Ishikawa (cell line): ENCODE results near the gene FEM1B.

Experiments
- CEBPB ChIP-seq: IDR thresholded peaks from 2 replicates; pipeline ENCODE4 v1.6.1; 2012
- CREB1 ChIP-seq: IDR thresholded peaks from 2 replicates; pipeline ENCODE4 v1.6.1; 2012; ENCODE audit warnings: low read depth
- EGR1 ChIP-seq: IDR thresholded peaks from 2 replicates; pipeline ENCODE4 v1.6.1; 2012
- EP300 ChIP-seq: IDR thresholded peaks from 2 replicates; pipeline ENCODE4 v1.6.1; 2012; ENCODE audit warnings: borderline replicate concordance
- FOXM1 ChIP-seq: IDR thresholded peaks from 2 replicates; pipeline ENCODE4 v1.6.1; 2012; ENCODE audit warnings: low read depth, borderline replicate concordance
- NFIC ChIP-seq: IDR thresholded peaks from 2 replicates; pipeline ENCODE4 v1.6.1; 2012
- RAD21 ChIP-seq: IDR thresholded peaks from 2 replicates; pipeline ENCODE4 v1.6.1; 2012; ENCODE audit warnings: low read depth
- TAF1 ChIP-seq: IDR thresholded peaks from 2 replicates; pipeline ENCODE4 v1.6.1; 2012; ENCODE audit warnings: low read depth, mild to moderate bottlenecking
- TCF12 ChIP-seq: IDR thresholded peaks from 2 replicates; pipeline ENCODE4 v1.6.1; 2012; ENCODE audit warnings: low read depth
- TEAD4 ChIP-seq: IDR thresholded peaks from 2 replicates; pipeline ENCODE4 v1.6.1; 2012
- YY1 ChIP-seq: IDR thresholded peaks from 2 replicates; pipeline ENCODE4 v1.6.1; 2012; ENCODE audit warnings: low read depth
- ZBTB7A ChIP-seq: IDR thresholded peaks from 2 replicates; pipeline ENCODE4 v1.6.1; 2012; ENCODE audit warnings: low read depth
- TF ChIP-seq, protein P1 (sequence below): IDR thresholded peaks from 2 replicates; pipeline ENCODE4 v1.6.1; 2012
- TF ChIP-seq, protein P2 (sequence below): IDR thresholded peaks from 2 replicates; pipeline ENCODE4 v1.6.1; 2012
- TF ChIP-seq, protein P3 (sequence below): IDR thresholded peaks from 2 replicates; pipeline ENCODE4 v1.6.1; 2012; ENCODE audit warnings: low read depth, mild to moderate bottlenecking

FEM1B gene

DNA sequence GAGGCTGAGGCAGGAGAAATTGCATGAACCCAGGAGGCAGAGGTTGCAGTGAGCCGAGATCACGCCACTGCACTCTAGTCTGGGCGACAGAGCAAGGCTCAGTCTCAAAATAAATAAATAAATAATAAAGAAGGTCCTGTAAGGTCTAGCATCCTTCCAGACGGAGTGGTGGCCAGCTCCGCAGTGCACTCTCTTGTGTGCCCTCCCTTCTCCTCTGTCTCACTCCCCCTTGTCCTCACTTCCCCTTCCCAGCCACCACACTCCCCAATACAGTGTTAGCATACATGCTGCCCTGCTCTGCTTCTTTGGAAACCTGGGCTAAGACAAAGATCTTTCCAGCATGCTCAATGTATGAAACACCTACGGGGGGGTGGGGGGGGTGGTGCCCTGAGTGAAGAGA is 44.6 kb upstream of the FEM1B start:
- TF ChIP-seq TCF12 (no peak), CEBPB (no peak), ZBTB7A (no peak), RAD21 (no peak), CREB1 (no peak), TAF1 (no peak), TEAD4 (no peak), EGR1 (no peak), NFIC (no peak), EP300 (no peak), YY1 (no peak)
- TF ChIP-seq, protein P1, sequence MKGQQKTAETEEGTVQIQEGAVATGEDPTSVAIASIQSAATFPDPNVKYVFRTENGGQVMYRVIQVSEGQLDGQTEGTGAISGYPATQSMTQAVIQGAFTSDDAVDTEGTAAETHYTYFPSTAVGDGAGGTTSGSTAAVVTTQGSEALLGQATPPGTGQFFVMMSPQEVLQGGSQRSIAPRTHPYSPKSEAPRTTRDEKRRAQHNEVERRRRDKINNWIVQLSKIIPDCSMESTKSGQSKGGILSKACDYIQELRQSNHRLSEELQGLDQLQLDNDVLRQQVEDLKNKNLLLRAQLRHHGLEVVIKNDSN, result no peak
- TF ChIP-seq, protein P2, sequence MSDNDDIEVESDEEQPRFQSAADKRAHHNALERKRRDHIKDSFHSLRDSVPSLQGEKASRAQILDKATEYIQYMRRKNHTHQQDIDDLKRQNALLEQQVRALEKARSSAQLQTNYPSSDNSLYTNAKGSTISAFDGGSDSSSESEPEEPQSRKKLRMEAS, result no peak
- TF ChIP-seq, protein P3, sequence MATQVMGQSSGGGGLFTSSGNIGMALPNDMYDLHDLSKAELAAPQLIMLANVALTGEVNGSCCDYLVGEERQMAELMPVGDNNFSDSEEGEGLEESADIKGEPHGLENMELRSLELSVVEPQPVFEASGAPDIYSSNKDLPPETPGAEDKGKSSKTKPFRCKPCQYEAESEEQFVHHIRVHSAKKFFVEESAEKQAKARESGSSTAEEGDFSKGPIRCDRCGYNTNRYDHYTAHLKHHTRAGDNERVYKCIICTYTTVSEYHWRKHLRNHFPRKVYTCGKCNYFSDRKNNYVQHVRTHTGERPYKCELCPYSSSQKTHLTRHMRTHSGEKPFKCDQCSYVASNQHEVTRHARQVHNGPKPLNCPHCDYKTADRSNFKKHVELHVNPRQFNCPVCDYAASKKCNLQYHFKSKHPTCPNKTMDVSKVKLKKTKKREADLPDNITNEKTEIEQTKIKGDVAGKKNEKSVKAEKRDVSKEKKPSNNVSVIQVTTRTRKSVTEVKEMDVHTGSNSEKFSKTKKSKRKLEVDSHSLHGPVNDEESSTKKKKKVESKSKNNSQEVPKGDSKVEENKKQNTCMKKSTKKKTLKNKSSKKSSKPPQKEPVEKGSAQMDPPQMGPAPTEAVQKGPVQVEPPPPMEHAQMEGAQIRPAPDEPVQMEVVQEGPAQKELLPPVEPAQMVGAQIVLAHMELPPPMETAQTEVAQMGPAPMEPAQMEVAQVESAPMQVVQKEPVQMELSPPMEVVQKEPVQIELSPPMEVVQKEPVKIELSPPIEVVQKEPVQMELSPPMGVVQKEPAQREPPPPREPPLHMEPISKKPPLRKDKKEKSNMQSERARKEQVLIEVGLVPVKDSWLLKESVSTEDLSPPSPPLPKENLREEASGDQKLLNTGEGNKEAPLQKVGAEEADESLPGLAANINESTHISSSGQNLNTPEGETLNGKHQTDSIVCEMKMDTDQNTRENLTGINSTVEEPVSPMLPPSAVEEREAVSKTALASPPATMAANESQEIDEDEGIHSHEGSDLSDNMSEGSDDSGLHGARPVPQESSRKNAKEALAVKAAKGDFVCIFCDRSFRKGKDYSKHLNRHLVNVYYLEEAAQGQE, result no peak

DNA sequence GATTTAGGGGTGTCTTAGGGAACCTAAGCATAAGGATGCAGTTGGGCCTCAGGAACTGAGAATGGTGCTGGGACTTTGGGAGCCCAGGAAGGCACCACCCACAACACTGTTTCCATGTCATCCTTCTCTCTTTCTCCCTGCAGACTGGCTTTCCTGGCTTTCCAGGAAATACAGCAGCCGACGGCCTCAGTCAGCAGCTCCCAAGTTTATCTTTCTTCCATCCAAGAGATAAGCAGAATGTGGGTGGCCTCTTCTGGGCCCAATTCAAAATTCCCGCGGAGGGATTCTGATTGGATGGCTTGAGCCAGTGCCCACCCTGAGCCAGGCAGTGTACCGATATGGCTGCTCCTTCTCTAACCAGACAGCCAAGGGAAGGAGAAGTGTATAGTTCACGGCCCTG is 43.5 kb upstream of the FEM1B start:
- TF ChIP-seq, protein P1, result no peak
- TF ChIP-seq, protein P3, result no peak
- TF ChIP-seq TAF1, result no peak
- TF ChIP-seq EGR1, result no peak
- no peak for TF ChIP-seq FOXM1
- no peak for TF ChIP-seq NFIC
- no peak for TF ChIP-seq ZBTB7A
- no peak for TF ChIP-seq TEAD4
- TF ChIP-seq YY1, result no peak

DNA sequence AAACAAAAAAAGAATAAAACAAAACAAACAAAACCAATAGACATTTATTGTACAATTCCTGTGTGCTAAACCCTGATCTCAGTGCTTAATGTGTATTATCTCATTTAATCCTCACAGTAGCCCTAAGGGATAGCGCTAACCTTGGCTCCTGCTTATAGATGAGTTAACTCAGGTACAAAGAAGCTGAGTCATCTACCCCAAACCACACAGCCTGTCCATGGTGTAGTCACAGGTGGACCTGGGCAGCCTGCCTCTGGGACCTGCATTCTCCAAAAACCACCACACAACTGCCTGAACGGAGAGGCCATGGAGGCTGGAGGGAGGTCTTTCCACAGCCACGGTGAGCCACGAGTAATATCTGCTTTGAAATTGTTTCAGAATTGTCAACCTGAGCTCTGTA is 42.5 kb upstream of the FEM1B start:
- TF ChIP-seq CREB1 (no peak), EGR1 (no peak), CEBPB (no peak), FOXM1 (no peak), TEAD4 (no peak)
- TF ChIP-seq, protein P3, result no peak

DNA sequence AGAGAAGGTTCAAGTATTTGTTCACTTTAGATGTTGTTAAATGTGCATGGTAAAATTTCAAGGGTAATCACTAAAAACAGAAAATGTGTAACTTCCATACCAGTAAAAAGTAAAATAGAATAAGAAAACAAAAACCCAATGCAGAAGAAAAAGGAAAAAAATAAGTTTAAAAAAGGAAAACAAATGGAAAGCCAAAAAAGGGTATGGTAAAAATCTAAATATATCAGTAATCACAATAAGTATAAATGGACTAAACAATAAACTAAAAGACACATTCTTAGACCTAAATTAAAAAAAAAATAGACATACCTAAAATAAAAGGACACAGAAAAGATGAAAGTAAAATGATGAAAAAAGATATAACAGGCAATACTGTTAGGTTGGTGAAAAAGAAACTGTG is 38.5 kb upstream of the FEM1B start:
- TF ChIP-seq TAF1 (no peak), TEAD4 (no peak), EP300 (no peak), RAD21 (no peak), YY1 (no peak), TCF12 (no peak), EGR1 (no peak), FOXM1 (no peak), NFIC (no peak), ZBTB7A (no peak), CREB1 (no peak)
- TF ChIP-seq, protein P1, result no peak
- TF ChIP-seq, protein P2, result no peak
- TF ChIP-seq, protein P3, result no peak
